GM19467 (cell line): ENCODE measurements around the gene POU2F1.
A peak's percentile ranks its signal among the peaks of the same experiment; 100 is the strongest.

Source experiments
- ATAC-seq: cut with Tn5 transposase; IDR thresholded peaks from one replicate; pipeline ENCODE4 v1.9.1; 2021; ENCODE audit warnings: mild to moderate bottlenecking, moderate library complexity; ENCODE audit not compliant: unreplicated experiment

The POU2F1 gene

GRCh38 chr1:167439301-167439988, 218.8 kb downstream of the POU2F1 start:
- no peak for ATAC-seq

- ATAC-seq: no peak
Measured at GRCh38 chr1:167440345-167440744, 219.7 kb downstream of the POU2F1 start.

GRCh38 chr1:167440776-167441175, 220.1 kb downstream of the POU2F1 start:
- no peak for ATAC-seq

GRCh38 chr1:167441222-167441621, 220.5 kb downstream of the POU2F1 start:
- ATAC-seq: no peak

- ATAC-seq: peak; percentile 92
Measured at GRCh38 chr1:167442142-167442848, 221.6 kb downstream of the POU2F1 start.

- ATAC-seq: no peak
Measured at GRCh38 chr1:167442854-167443565, 222.3 kb downstream of the POU2F1 start.

- ATAC-seq: no peak
Measured at GRCh38 chr1:167443757-167444156, 223.1 kb downstream of the POU2F1 start.

GRCh38 chr1:167446966-167447365, 226.3 kb downstream of the POU2F1 start:
- ATAC-seq: no peak

GRCh38 chr1:167447521-167448136, 226.9 kb downstream of the POU2F1 start:
- ATAC-seq: no peak

- ATAC-seq: no peak
Measured at GRCh38 chr1:167450843-167451242, 230.2 kb downstream of the POU2F1 start.

- ATAC-seq: no peak
Measured at GRCh38 chr1:167452483-167452882, 231.8 kb downstream of the POU2F1 start.

GRCh38 chr1:167453123-167453522, 232.4 kb downstream of the POU2F1 start:
- no peak for ATAC-seq

GRCh38 chr1:167454304-167454893, 233.7 kb downstream of the POU2F1 start:
- no peak for ATAC-seq

GRCh38 chr1:167454894-167455785, 234.5 kb downstream of the POU2F1 start:
- peak; percentile 43 for ATAC-seq

GRCh38 chr1:167455786-167456446, 235.2 kb downstream of the POU2F1 start:
- peak; percentile 39 for ATAC-seq

- no peak for ATAC-seq
Measured at GRCh38 chr1:167456524-167456923, 235.8 kb downstream of the POU2F1 start.

- no peak for ATAC-seq
Measured at GRCh38 chr1:167456926-167457325, 236.2 kb downstream of the POU2F1 start.

- ATAC-seq: no peak
Measured at GRCh38 chr1:167457936-167458584, 237.4 kb downstream of the POU2F1 start.

- ATAC-seq: no peak
Measured at GRCh38 chr1:167460836-167461235, 240.2 kb downstream of the POU2F1 start.
